ENCODE measurements around the gene PRELID1.
"Not testable (repeated sequence)": the region's sequence is repeated elsewhere in the genome, so short reads cannot be mapped to it uniquely, and the experiment has no call there.

Gene PRELID1, protein sequence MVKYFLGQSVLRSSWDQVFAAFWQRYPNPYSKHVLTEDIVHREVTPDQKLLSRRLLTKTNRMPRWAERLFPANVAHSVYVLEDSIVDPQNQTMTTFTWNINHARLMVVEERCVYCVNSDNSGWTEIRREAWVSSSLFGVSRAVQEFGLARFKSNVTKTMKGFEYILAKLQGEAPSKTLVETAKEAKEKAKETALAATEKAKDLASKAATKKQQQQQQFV

DNA sequence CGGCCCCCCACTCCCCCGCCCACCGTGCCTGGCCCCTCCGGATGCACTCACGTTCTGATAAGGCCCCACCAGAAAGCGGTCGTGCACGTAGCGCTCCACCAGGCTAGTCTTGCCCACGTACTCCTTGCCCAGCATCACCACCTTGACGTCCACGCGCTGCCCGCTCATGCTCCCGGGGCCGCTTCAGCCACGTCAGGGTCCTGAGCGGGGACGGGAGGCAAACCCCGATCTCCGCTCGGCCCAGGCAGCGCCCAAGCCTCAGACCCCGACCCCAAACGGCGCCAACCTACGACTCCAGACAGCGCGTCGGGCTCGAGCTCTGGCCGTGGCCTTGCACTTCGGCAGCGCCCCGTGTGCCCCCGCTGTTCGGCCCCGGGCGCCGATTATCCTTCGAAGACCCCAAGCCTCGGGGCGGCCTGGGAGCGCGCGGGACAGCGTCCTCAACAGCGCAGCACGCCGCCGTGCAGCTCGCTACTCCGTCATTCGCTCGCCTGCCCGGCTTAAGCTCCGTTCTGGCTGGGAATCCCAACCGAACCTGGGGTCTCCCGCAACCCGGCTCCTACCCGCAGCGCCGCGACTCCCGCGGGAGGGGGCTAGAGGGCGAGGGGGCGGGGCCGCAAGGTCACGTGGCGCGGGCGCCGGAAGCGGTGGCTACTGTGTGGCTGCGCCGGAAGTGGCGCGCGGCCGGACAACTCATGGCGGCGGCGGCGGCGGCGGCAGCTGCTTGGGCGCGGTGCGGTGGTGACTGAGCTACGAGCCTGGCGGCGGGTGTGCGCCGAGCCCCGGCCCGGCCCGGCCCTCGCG, at the start of gene PRELID1, which contains the start of gene RAB24:
Gene PRELID1, plus strand, starts transcription at position 679 of the 804 bp plus-strand sequence. CDS start 187 bp downstream, outside the sequence.
Gene RAB24, minus strand, starts transcription at position 599 of the 804 bp plus-strand sequence. Its CDS starts 431 bp downstream, at position 168.
- peak; percentile 85 for DNase-seq

DNA sequence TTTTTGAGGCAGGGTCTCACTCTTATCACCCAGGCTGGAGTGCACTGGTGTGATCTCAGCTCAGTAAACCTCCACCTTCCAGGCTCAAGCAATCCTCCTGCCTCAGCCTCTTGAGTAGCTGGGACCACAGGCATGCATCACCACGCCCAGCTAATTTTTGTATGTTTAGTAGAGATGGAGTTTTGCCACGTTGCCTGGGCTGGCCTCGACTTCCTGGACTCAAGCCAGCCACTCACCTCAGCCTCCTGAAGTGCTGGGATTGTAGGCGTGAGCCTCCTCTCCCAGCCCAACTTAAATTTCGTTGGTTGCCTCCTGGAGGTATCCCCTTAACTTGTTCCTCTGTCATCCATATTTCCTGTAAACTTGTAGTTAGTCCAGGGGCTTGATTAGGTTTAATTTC, 47.3 kb upstream of the PRELID1 start:
- DNase-seq: peak; percentile 26

DNA sequence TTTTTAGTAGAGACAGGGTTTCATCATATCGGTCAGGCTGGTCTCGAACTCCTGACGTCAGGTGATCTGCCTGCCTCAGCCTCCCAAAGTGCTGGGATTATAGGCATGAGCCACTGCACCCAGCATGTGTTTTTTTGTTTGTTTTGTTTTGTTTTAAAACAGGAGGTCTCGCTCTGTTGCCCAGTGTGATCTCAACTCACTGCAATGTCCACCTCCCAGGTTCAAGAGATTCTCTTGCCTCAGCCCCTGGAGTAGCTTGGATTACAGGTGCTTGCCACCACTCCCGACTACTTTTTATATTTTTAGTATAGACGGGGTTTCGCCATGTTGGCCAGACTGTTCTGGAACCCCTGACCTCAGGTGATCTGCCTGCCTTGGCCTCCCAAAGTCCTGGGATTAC, 44.9 kb upstream of the PRELID1 start:
- not testable (repeated sequence) for DNase-seq

DNA sequence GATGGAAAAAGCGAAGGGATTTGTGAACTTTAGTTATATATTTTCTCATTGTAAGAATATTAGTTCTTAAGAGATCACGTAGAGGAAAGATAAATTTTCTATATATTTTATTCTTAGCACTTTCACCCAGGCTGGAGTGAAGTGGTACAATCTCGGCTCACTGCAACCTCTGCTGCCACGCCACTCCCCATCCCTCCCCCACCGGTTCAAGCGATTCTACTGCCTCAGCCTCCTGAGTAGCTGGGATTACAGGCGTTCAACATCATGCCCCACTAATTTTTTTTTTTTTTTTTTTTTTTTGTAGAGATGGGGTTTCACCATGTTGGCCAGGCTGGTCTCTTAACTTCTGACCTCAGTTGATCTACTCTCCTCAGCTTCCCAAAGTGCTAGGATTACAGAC, 42.6 kb upstream of the PRELID1 start:
- DNase-seq: no peak

DNA sequence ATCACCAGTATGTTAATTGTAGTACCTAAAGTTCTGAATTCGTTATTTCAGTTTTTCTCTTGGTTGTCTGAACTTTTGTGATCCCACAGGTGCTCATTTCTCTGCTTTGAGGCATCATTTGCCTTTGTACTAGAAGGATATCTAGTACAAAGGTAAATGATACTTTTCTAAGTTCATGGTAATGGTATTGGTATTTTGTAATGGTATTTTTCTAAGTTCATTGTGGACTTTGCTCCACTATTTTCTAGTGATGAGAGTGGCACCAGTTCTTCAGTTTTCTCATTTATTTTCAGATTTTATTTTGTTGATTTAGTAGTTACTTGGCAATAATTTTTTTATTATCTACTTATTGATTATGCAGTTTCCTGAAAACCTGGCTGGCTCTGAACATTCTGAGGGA, 42.1 kb upstream of the PRELID1 start:
- no peak for DNase-seq

DNA sequence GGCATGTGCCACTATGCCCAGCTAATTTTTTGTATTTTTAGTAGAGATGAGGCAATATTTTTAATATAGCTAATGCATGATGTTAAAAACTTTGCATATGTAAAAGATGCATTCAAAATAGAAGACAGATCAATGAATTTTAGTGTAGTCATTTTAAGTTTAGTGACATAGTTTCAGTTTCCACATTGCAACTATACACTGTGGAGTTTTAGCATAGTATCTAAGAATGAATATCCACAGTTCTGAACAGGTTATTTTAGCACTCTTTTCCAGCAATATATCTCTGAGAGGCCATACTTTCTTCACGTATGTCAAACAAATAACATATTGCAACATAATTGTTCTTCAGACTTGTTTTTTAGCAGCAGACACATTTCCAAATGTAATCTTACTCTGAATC, 39.4 kb upstream of the PRELID1 start:
- no peak for DNase-seq

DNA sequence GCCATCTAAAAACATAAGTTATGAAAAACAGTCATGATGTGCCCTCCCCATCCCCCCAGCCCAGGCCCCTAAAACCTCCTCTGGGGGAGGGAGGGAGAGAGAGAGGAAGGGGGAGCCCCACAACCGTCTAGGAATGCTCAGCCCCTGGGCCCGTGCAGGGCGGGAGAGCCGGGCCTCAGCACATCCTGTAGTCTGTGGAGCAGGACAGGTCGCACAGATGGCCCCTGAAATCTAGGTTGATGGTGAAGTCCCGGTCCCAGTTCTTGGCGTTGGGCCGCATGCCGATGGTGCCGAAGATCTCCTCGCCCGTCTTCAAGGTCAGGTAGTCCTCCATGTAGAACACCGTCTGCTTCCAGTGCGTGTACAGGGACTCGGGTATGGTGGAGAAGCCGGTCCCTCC, 38.2 kb upstream of the PRELID1 start:
- no peak for DNase-seq

DNA sequence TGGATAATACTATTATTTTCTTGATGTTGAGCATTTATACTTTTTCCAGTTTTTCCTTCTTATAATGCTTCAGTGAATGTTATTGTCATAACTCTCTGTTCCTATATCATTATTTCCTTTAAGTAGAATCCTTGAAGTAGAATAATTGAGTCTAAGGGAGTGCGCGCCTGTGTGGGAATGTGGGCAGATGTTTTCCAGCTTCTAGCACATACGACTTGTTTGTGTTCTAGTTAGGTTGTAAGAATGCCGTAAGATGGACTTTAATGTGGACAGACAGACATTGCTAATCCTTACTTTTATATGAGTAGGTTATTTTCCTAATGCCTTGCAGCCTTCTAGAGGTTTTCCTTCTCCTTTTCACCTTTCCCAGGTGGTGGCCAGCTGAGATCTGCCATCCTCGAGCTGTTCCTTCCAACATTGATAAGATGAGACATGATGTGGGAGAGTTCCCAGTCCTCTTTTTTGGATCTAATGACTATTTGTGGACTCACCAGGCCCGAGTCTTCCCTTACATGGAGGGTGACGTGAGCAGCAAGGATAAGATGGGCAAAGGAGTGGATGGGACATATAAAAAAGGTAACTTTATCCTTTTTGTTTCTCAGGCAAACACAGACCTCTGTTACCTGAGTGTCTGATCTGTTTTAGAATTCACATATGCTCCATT, 34.2 kb upstream of the PRELID1 start:
- DNase-seq: no peak

DNA sequence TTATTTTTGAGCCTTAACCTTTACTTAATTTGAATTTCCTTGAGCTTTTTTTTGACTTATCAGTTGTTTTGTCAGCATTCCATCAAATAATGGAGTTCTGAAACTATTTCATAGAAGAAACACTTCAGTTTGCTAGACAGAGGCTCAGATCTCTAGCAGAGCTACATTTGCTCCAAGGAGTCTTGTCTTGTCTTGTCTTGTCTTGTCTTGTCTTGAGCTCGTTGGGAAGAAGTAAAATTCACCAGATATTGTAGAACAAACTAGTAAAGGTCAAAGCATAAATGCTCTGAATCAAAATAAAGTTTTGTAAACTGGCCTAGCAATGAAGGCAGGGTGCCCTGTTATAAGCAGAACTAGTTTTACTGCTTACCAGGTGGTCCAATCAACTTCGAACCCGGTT, 33.6 kb upstream of the PRELID1 start:
- no peak for DNase-seq

DNA sequence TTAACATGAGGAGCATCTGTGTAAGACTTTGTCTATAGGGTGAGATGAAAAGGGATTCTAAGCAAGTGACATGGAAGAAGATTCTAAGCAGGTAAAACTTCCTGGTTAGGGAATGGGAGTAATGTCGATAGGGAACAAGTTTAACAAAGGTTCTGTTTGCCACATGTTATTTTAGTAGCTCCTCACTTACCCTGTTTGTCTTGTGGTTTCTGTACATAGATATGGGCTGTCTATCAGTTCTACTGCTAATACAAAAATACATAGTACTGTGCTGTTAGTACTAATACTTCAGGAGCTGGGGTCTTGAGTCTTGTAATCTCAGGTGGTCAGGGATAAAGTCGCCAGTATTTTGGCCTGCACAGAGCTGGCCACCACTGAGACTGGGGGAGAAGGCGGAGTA, 32.9 kb upstream of the PRELID1 start:
- no peak for DNase-seq

DNA sequence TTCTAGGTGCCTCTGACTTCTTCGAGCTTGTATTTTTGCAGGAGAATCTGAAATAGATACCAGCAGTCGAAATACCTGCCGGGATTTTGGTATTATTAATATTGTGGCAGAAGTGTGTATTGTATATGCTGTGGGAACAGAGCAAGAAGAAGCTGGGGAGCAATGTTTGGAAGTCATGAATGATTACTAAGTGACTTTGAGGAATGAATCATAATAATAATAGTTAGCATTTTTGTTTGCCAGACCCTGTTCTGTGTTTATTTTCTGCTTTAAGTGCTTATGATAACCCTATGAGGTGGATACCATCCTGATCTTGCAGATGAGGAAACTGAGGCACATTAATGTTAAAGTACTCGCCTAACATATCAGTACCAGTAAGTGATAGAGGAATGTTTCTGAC, 32.5 kb upstream of the PRELID1 start:
- no peak for DNase-seq

DNA sequence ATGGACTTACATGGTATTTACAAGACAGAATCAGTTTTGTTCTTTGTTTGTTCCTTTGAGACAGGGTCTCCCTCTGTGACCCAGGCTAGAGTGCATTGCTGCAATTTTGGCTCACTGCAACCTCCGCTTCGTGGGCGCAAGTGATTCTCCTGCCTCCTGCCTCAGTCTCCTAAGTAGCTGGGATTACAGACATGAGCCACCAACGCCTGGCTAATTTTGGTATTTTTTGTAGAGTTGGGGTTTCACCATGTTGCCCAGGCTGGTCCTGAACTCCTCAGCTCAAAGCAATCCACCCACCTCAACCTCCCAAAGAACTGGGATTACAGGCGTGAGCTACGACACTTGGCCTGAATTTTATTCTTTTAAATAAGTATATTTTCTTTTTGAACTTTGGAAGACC, 27.7 kb upstream of the PRELID1 start:
- no peak for DNase-seq

DNA sequence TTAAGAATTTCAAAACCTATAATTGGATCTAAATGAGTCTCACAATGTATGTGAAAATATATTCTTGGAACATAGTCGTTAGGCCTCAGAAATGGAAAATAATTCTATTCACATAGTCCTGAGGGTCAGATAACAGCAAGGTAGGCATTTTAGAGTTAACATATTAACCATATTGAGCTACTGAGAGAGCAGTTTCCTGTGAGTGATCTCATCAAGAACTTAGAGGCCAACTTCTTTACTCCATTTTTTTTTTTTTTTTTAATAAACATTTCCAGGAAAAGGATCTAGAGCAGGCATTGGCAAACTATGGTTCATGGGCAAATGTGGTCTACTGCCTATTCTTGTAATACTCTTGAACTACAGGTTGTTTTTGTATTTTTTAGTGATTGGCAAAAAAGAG, 26.7 kb upstream of the PRELID1 start:
- DNase-seq: no peak

DNA sequence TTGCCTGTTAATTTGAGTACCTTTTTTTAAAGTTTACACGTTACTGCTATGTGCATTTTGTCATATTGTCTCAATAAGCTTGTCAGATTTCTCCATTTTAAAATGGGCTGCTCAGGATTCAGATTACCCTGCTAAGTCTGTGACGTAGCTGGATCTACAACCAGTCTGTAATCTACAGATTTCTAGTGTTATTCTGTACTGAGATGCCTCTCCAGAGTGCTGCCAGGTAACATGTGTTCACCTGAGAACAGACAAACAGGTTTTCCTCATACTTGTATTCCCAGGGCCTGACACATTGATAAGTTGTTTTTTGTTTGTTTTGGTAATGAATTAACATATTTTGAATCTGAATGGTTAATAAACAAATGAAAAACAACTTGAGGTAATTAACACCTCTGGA, 15.4 kb upstream of the PRELID1 start:
- DNase-seq: no peak

DNA sequence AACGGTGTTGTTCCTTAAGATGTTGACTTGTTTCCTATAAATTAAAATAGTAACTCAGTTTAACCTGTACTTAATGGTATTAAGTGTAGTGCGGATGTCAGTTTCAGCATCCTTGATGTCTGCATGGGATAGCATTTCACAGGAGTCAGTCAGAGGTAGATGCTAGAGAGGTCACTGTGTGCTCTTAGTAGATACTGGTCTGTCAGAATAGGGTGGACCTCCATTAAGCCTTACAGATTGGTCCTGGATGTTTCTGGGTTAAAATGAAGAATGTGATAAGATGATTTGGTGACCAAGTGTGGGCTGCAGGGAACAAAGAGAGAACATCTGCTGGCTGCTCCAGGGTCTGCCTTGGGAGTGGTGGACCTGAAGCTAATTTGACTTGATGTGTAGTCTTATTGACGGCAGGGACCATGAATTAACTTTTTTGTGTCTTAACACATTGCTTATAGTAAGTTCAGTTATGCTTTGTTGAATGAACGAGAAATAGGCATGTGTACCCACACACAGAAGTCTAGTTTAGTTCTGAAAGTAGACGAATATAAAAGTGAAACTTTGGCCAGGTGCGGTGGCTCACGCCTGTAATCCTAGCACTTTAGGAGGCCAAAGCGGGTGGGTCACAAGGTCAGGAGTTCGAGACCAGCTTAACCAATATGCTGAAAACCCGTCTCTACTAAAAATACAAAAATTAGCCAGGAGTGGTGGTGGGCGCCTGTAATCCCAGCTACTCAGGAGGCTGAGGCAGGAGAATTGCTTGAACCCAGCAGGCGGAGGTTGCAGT, 12.6 kb upstream of the PRELID1 start:
- no peak for DNase-seq

DNA sequence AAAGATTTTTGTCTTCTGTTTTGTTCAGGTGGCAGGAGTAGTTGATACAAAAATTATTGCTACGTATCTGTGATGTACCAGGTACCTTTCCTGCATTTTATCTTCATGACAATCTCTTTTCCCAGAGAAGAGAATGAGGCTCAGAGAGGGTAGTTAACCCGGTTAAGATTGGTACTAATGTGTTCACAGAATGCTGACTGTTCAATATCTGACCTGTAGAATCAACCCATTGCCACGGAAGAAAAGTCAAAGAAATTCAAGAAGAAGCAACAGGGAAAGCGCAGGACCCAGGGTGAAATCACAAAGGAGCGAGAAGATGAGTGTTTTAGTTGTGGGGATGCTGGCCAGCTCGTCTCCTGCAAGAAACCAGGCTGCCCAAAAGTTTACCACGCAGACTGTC, 11.9 kb upstream of the PRELID1 start:
- no peak for DNase-seq

DNA sequence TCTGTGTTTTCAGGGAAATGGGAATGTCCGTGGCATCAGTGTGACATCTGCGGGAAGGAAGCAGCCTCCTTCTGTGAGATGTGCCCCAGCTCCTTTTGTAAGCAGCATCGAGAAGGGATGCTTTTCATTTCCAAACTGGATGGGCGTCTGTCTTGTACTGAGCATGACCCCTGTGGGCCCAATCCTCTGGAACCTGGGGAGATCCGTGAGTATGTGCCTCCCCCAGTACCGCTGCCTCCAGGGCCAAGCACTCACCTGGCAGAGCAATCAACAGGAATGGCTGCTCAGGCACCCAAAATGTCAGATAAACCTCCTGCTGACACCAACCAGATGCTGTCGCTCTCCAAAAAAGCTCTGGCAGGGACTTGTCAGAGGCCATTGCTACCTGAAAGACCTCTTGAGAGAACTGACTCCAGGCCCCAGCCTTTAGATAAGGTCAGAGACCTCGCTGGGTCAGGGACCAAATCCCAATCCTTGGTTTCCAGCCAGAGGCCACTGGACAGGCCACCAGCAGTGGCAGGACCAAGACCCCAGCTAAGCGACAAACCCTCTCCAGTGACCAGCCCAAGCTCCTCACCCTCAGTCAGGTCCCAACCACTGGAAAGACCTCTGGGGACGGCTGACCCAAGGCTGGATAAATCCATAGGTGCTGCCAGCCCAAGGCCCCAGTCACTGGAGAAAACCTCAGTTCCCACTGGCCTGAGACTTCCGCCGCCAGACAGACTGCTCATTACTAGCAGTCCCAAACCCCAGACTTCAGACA, 9.6 kb upstream of the PRELID1 start:
- DNase-seq: no peak

DNA sequence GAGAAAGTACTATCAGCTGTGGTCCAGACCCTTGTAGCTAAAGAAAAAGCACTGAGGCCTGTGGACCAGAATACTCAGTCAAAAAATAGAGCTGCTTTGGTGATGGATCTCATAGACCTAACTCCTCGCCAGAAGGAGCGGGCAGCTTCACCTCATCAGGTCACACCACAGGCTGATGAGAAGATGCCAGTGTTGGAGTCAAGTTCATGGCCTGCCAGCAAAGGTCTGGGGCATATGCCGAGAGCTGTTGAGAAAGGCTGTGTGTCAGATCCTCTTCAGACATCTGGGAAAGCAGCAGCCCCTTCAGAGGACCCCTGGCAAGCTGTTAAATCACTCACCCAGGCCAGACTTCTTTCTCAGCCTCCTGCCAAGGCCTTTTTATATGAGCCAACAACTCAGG, 9.0 kb upstream of the PRELID1 start:
- no peak for DNase-seq

DNA sequence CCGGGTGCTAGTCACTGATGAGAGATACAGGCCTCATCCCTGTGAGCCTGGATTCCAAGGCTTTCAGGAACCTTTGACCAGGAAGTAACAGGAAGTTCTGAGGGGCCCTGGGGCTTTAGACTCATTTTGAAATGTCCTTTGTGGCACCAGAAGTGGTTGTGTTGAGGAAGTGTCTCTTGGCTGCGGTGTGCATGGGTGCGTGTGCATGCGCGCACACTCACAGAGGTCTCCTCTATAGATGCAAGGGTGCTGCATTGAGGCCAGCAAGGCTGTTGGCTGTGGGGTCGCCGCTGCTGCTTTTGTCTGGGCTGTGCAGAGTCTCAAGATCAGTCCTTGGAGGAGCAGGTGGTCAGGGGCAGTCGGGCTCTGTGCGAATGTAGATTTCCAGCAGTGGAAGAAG, 7.7 kb upstream of the PRELID1 start:
- DNase-seq: no peak

DNA sequence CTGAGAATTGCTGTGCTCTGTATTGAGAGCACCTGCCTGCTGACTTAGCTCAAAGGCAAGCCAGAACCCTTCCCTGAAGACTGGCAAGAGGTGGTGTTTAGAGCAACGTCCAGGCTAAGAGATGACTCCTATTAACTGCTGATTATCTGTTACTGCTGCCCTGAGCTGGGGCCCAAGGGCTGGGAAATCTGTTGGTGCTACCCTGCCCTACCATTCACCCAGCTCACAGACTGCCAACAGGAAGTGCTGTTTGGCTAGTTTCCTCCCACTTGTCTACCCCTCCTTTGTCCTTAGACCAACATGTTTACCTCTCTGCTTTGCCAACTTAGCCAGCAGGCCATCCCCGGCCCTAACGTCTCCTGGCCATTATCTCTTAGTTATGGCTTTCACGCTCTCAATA, 7.0 kb upstream of the PRELID1 start:
- DNase-seq: no peak

DNA sequence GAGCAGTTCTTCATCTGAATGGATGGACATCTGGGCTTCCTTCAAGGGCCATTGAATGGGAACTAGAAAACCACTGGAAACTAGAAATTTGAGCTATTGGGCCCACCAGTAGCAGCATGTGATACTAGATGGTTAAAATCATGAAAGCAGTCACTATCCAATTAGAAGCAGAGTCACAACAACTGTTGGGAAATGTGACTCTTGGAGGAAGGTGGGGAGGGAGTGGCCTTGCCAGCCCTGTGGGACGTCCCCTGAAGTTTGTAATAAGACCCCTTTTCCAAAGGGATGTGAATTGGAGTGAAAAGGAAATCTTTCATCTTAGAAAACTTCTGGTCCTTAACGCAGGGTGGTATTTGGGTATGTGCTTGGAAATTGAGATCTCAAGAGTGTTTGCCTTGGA, 5.7 kb upstream of the PRELID1 start:
- no peak for DNase-seq

DNA sequence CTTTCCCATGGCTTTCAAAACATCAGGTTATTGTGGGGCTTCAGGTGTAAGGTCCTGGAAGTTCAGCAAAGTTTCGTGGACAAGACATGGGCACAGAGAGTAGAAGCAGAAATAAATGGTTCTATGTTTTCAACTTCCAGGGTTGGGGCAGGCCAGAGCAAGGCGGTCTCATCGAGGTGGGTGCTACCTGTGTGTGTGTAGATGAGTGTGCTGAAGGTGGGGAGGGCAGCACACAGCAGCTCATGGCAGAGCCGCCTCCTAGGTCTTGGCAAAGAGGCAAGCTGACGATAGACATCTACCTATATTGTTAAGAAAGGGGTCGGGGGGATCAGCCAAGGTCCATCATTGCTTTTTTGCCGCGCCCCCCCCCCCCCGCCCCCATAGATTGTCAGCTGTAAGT, 3.9 kb upstream of the PRELID1 start:
- DNase-seq: no peak

All from EL (cell line).